ENCODE measurements around the gene SMURF1. TPM values are rescaled to one million over a fixed set of nuclear protein-coding genes. Genes with fewer than 3 reads are reported as not detected.

Gene SMURF1
- total RNA-seq, 4 donors from 2014 or later = 23.6 to 35.3 (median 27.8) TPM

- no peak for TF ChIP-seq CTCF (IDR thresholded peaks at IDR 0.05)
- no peak for ATAC-seq (ENCODE audit: low FRiP score)
- no peak for DNase-seq (ENCODE audit: low spot score)
Measured at GRCh38 chr7:99180067-99180650, 36.3 kb upstream of the SMURF1 start.

GRCh38 chr7:99177165-99177564, 33.3 kb upstream of the SMURF1 start:
- DNase-seq (ENCODE audit: low spot score) (no peak), ATAC-seq (ENCODE audit: low FRiP score) (no peak)
- no peak for TF ChIP-seq CTCF (IDR thresholded peaks at IDR 0.05)

GRCh38 chr7:99173787-99174186, 29.9 kb upstream of the SMURF1 start:
- ATAC-seq (ENCODE audit: low FRiP score) = no peak

GRCh38 chr7:99171731-99172130, 27.8 kb upstream of the SMURF1 start:
- ATAC-seq (ENCODE audit: low FRiP score) (no peak), DNase-seq (ENCODE audit: low spot score) (no peak)
- no peak for TF ChIP-seq CTCF (IDR thresholded peaks at IDR 0.05)

More at GRCh38 chr7:99173787-99174186, 29.9 kb upstream of the SMURF1 start:
- no peak for DNase-seq (ENCODE audit: low spot score)
- no peak for TF ChIP-seq CTCF (IDR thresholded peaks at IDR 0.05)

- no peak for DNase-seq (ENCODE audit: low spot score)
- ATAC-seq (ENCODE audit: low FRiP score) = no peak
Measured at GRCh38 chr7:99170730-99171074, 26.8 kb upstream of the SMURF1 start.

GRCh38 chr7:99170065-99170729, 26.3 kb upstream of the SMURF1 start:
- DNase-seq (ENCODE audit: low spot score) (no peak), ATAC-seq (ENCODE audit: low FRiP score) (no peak)
- TF ChIP-seq CTCF (IDR thresholded peaks at IDR 0.05) = no peak

More at GRCh38 chr7:99170730-99171074, 26.8 kb upstream of the SMURF1 start:
- no peak for TF ChIP-seq CTCF (IDR thresholded peaks at IDR 0.05)

GRCh38 chr7:99167072-99167471, 23.2 kb upstream of the SMURF1 start:
- DNase-seq (ENCODE audit: low spot score) = no peak
- no peak for TF ChIP-seq CTCF (IDR thresholded peaks at IDR 0.05)
- ATAC-seq (ENCODE audit: low FRiP score) = no peak

Data from omental fat pad (tissue), 4 donors.